Sigmoid colon (tissue), 3 donors: Measurements from ENCODE around the gene SLC51B.

Experiments
- CTCF ChIP-seq, 4 experiments: fragments of 450-650 bp in 3 of 4; fragments of 200-600 bp in 1 of 4; IDR thresholded peaks; one replicate each; pipeline ENCODE4 v1.5.1; 2016 to 2019; ENCODE audit warnings: antibody characterized with exemption in 4 of 4, mild to moderate bottlenecking in 3 of 4, moderate library complexity in 2 of 4
- POLR2A ChIP-seq, 2 donors: fragments of 450-650 bp; IDR thresholded peaks; one replicate each; pipeline ENCODE4 v1.6.1; 2016; ENCODE audit warnings: antibody characterized with exemption in 2 of 2, mild to moderate bottlenecking in 2 of 2, moderate library complexity in 2 of 2

DNA sequence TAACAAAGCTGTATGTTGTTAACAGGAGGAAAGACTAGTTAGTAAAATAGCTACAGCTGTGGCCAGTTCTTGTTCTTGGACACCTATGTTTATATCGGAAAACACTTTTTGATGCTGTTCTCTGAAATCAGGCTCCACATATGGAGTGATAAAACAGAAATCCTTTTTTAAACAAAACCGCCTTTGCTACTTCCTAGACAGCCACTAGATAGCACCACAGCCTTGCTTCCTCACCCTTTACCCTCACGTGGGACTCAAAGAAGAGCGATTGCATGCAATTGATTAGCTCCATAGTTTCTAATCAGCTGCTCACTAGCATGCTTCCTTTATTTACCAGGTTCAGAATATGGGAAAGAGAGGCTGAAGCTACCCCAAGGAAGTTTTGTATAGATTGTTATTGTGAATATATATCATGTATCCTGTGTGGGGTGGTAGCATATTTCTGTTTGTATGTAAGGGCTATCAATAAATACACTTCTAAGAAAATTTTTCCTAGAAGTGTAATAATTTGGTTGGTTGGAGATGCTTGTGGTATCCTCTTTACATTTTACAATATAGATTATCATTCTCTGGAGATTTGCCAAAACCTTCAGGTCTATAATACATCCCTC is 11.4 kb upstream of the SLC51B start:
- TF ChIP-seq CTCF (IDR thresholded peaks at IDR 0.05): peak in 3 of 4 experiments; percentile 18 to 43 (median 40)
- TF ChIP-seq POLR2A (IDR thresholded peaks at IDR 0.05): no peak
